GM21786 (cell line): ENCODE data around the gene MED29.

Experiments used
- ATAC-seq: cut with Tn5 transposase; IDR thresholded peaks from one replicate; pipeline ENCODE4 v1.9.1; 2021; ENCODE audit not compliant: unreplicated experiment

The MED29 gene, protein sequence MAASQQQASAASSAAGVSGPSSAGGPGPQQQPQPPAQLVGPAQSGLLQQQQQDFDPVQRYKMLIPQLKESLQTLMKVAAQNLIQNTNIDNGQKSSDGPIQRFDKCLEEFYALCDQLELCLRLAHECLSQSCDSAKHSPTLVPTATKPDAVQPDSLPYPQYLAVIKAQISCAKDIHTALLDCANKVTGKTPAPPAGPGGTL

DNA sequence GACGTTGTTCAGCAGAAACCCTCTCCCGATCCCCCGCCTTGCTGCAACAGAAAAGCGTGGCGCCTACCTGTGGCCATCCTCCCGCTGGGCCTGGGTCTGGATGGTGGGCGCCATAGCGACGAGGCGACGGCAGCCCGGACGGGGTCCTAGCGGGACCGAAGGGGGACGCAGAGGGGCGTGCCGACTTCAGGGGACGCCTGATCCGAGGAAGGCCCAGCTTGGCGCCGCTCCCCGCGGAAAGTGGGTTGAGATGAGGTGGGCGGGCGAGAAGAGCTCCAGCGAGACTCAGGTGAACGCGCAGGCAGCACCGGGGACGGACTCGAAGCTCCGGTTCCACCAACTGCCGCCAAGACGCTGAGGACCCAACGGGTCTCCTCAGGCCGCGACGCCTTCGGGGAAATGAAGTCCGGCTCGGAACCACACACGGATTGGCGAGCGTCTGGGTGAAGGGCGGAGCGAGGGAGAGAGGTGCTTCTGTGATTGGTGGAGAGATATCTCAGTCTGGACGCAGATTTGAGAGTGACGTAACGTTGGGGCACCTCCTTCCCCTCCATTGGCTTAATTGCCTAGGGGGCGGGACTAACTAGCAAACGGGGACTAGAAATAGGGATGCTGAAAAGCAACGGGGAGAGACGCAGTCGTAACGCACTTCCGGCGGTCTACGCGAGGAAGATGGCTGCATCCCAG lies at the start of gene MED29, which contains the start of gene PAF1:
MED29 (plus strand) TSS at position 628 of the 687 bp plus-strand sequence; CDS start at position 673, 45 bp downstream.
PAF1 (minus strand) TSS at position 356 of the 687 bp plus-strand sequence; CDS start at position 114, 242 bp downstream.
- ATAC-seq, result peak; percentile 93

DNA sequence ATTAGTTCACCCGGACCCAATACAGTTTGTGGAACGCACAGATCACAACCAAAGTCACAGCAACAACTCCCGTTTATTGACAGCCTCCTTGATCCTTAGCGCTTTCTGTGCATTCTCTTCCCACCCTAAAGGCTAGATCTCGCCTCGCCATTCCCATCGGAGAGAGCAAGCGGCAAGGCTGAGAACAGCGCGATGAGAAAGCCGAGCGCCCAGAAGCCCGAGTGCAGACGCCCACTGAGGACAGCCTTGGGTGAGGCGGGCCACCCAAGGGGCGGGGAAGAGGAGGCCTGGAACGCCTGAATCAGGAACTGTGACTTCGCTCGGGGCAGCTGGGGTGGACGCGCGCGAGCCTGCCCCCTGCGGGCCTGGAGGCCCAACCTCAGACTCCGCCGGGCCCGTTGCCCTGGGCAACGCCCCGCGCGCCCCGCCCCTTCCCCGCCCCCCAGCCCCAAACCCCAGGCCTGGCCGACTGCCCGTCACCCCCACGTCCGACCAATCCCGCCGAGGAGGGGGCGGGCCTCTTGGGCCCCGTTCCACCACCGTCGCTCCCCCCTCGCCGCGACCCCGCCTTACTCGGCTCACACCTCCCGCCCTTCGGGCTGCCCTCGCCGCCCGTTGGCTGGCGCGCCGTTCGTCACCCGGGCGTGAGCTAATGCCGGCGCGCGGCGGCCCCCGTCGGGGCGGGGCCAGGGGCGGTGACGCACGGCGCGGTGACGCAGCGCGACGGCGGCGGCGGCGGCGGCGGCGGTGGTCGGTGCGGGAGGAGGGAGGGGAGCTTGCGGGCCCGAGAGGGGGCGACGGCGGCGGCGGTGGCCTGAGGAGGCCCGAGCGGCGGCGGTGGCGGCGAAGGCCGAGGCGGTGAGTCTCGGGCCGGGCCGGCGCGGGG lies 49.2 kb upstream of the MED29 start, which contains the start of gene SAMD4B:
SAMD4B (plus strand) TSS at position 703 of the 886 bp plus-strand sequence. CDS start 14,473 bp downstream, outside the sequence.
- peak; percentile 80 for ATAC-seq

DNA sequence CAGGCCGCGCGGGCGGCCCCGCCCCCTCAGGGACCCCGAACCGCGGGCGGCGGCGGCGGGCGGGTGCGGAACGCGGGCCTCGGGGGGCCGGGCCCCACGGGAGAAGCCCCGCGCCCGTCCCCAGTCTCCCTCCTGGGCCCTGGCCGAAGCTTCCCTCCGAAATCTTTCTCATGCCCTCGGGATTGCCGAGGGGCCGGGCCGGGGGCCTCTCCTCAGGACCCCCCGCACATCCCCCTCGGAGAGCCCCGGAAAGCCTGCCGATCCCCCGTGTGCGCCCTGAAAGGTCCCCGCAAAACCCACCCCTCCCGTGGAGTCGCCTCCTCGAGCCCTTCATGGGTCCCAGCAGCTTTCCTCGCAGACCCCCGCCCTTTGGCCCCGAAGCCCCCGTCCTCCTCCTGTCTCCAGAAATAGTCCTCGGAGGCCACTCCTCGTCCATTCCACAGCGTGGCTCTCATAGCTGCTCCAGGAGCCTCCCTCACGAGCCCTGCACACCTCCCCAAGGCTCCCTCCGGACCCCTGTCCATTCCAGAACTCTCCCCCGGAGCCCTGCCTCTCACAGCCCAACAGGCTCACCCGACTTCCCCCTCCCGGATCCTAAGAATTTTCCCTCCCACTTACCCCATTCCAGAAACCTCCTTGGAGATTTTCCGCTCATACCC lies 48.4 kb upstream of the MED29 start:
- ATAC-seq, result no peak

DNA sequence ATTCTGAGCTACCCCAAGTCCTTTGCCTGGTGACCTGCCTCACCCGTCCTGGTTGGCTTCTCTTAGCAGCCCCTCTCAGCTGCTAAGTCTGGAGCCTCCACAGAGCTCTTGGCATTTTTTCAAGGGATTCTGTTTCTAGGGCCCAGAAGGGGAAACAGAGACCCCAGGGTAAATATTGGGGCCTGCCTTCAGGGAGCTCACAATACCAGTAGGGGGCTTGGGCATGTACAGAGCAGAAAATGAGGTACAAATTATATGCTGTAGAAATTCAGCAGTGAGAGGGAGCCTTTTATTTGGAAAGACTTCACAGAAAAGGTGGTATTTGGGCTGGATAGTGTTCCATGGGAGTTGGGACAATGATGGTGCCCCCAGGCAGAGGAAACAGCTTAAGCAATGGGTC lies 45.2 kb upstream of the MED29 start:
- no peak for ATAC-seq

DNA sequence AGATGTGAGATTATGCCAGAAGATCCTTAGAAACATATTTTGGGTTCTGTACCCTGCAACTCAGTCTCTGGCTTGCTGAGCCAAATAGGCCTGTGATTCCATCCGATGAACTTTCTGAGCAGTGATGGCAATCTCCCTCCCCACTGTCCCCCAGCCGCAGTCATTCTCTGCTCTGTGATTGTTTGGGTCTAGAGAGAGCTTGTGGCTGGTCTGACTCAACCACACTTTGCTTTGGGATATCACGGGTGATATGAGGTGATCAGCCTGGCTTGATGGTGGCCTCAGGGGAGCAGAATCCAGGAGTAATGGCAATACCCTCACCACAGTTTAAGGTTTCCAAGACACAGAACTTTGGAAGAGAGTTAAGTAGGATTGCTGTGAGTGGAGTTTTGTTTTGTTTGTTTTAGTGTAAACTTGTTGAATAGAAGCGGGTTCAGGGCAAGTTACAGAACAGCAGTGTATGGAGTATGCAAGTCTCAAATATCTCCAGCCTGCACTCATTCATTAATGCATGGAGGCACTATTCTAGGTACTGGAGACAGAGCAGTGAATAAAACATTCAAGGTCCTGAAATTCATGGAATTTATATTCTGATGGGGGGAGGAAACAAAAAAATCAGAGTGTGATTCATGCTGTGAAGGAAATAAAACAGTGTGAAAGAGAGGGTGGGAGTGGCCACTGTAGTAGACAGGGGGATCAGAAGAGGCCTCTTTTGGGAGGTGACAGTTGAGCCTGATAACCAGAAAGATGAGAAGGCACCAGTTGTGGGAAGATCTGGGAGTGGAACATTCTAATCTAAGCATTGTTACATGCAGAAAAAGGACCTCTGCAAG lies 43.6 kb upstream of the MED29 start:
- ATAC-seq, result no peak

DNA sequence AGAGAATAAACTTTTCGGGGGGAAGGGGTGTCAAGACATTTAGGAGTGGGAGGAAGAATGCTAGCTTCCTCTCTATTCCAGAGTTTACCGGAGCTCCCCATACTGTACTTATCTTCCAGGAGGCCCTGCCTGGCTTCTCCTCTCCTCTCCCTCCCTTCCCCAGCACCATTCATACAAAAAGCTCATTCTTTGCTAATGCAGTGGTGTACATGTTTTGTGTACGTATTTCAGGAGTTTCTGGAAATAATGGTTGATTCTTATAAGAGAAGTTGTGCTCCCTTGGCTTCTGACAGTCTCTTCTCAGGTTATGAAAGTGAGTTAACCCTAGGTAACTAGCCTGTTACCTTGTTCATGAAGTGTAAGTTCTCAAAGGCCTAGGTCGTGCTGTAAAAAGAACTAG lies 41.9 kb upstream of the MED29 start:
- no peak for ATAC-seq

DNA sequence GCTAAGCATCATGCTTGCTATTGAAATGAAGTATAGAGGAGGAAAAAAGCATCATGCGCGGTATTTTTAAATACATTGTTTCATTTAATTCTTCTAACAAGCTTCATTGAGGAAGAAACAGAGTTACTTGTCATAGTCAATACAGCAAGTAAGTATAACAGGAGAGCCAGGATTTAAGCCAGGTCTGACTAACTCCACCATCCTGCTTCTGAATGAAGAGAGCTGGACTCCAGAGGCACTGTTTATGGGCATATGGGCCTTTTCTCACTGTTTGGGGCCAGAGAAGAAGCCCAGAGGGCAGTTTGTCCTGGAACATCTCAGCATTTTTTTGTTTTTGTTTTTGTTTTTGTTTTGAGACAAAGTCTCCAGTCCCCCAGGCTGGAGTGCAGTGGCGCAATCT lies 41.0 kb upstream of the MED29 start:
- ATAC-seq, result no peak

DNA sequence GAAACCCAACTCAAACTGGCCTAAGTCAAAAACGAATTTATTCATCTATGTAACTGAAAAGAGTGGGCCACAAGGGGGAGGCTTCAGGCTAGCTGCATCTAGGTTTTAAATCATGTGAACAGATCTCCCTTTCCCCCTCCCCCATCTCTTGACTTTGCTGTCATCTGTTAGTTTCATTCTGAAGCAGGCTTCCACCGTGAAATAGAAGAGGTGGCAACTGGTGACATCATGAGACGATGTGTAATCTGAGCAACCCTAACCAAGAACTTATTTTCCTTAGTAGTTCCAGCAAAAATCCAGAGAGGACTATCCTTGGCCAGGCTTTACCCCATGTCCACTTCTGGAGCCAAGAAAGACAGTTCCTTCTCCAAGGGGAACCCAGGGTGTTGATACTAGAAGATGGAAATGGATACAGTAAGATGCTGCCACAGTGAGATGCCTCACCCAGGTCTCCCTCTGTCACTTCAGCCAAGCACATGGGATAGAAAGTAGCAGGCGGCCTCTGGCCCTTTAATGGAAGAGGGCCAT lies 39.6 kb upstream of the MED29 start:
- peak; percentile 50 for ATAC-seq

DNA sequence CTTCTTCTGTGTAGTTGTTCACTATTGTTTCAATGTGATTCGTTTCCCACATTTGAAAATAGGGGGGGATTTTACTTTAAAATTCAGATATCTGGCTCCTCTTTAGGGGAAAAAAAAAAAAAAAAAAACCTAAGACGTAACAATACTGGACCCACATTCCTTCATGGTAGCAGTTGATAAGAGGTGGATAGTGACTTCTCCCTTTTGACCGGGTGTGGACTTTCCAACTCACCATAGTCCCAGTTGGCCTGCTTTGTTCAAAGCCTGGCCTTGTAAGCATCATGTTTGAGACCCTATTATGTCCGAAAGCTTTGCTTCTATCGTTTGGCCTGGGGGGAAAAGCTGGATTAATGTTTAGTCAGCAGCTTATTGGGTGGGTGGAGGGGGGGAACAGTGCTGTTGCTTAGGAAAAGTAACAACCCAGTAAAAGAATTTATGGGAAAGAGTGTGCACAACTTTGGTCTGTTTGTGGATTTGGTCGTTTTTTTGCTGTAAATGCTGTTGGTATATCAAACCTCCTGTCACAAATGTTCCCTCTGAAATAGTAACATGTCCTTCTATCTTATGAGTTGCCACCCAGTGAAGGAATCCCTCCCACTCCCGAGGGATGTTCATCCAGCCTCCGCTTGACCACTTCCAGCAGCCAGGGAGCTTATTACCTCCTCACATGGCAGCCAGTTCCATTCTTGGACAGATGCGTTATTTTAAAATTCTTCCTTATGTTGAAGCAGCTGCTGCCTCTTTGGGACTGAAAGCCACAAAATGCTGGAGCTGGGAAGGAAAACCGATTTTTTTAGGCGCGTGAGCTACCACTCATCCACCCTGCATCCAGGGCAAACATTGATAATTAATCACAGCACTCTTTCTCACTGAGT lies 38.6 kb upstream of the MED29 start:
- no peak for ATAC-seq

DNA sequence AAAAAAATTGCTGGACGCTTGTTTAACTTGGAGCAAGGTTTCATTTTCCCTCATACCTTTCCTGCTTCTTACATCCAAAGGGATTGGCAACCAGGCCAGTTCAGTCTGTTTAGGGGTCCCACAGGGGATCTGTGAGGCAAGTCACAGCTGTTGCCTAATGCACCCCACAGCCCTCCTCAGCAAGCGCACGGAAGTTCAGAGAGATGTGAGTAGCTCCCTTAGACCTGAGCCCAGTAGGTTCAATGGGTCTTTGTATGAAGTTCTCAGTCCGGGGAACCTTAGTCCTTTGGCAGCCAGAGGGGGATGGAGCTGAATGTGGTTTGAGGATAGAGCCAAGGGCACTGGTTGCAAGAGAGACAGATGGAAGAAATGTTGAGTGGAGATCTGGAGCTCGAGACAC lies 35.9 kb upstream of the MED29 start:
- no peak for ATAC-seq

DNA sequence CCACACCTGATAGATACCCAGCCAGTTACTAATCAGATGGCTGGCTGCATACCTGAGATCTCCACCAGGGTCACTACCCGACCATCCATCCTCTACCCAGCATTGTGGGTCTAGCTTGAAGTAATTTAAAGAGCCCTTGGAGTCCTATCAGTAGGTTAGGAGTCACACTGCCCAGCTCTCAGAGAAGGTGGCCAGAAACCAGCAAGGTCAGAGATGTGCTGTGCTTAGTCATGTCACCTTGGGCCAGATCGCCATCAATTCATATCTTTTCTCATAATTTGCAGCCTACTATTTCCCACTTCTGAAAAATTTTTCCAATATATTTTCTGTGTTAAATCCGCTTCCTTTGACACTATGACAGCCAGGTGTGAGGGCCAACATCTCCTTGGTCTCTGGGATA lies 35.1 kb upstream of the MED29 start:
- no peak for ATAC-seq

DNA sequence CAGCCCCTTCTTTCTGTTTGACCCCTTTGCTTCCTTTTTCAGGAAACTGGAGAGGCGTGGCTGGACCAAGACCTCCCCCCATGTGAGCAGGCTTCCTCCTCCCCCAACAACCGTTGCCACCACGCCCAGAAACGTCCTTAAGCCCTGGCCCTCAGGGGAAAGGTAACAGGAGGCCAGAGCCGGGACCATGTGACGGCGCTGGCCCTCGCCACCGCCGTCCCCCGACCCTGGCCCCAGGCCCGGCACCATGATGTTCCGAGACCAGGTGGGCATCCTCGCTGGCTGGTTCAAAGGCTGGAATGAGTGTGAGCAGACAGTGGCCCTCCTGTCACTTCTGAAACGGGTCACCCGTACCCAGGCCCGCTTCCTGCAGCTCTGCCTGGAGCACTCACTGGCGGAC lies 34.5 kb upstream of the MED29 start:
- ATAC-seq, result no peak

DNA sequence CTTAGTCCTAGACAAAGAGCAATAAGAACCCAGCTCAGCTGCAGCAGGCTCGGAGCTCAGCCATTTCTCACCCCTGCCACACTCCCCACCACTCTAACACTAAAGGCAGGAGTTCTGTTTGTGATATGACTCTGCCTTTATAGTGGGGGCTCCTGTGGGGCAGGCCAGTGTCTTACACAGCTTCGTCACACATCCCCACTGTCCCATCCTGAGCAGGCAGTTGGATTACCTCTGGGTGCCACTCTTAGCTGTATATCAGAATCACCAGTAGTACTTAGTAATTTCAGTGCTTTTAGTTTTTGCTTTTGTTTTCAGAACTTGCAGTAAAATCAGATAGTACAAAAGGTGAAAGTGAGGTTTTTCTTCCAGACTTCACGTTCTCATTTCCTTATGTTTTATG lies 32.2 kb upstream of the MED29 start:
- no peak for ATAC-seq

DNA sequence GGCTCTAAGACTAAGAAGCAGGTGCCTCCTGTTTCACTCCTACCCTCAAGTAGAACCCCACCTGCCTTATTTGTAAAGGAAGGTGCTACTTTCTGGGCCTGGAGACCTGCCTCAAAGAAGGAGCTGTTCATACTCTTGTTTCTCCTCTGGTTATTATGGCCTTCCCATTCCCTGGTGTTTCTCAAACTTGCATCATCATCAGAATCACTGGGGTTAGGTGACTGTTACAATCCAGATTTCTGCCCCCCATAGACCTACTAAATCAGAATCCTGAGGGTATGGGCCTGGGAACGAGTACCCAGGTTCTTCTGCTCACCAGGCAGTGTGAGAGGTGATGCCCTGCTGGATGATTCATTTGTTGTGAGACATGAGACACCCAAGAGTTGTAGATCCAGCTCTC lies 30.6 kb upstream of the MED29 start:
- ATAC-seq, result no peak

DNA sequence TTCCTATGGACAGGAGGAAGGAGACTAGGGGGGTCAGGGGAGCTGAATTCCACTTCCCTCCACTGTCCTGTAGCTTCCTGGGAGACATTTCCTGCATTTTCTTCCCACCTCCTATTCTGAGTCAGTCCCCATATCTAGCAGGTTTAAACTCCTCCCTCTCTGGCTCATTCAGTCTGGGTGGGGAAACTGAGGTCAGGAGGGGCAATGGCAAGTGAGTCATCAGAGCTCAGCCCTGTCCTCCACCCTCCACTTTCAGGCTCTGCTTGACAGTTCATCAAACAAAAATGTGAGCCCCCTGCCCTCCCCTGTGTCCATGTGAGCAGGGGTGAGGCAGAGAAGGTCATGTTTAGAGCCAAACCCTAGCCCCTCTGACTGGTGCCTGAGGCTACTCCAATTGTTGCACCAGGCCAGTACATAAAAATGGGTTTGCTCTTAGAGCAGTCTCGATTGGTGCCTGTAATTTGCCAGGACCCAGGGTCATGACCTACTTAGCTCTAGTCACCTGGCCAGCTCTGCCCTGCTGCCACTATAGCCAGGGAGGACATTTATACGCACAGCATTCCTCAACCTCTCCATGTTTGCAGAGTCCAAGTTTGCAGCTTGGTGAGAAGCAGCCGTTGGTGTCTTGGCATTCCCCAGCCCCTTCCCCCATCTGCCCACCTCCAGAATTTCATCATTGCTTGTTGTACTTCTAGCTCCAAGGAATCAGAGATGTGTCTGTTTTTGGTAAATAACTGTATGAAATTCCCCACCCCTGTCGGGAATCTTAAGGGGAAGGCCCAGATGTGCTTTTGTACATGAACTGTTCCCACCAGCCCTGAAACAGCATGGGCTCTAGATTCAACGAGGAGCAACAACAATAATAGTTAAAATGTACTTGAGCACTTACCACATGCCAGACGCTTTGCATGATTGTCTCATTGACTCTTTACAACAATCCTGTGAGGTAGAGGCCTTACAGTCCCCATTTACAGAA lies 28.2 kb upstream of the MED29 start:
- no peak for ATAC-seq

DNA sequence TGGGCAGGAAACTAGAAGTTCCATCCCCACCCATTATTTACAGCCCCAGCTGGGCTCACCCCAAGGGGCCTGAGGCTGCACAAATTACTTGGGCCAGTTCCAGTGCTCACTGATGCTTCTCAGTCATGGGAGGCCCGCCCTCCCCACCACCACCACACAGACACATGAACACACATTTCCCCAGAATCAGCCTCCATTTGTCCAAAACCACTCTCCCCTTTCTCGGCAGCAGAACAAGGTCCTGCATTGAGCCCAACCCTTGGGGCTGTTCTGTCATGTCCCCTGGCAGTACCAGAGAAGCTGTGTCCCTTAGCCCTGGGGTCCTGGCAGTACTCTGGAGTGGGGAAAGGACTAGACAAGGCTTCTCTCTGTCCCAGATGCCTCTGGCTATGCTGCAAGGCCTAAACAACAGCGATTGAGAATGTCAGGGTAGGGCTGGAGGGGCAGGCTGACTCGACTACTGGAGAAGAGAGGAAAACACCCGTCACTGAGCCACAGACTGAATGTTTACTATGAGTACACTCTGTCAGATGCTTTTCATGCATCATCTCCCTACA lies 27.2 kb upstream of the MED29 start:
- ATAC-seq, result no peak

DNA sequence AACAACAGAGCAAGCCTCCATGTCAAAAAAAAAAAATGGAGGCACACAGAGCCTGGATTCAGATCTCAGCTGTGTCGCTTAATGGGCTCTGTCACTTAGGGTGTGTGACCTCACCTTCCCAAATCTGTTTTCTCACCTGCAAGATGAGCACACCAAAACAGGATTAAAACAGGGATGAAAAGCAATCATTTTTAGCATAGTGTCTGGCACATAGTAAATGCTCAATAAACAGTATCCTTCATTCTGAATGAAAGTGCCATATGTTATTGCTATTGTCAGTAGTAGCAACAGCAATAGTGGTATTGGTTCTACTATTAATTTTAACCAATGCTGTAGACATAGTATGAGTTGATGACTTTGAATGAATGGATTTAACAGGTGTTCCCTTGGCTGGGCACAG lies 25.6 kb upstream of the MED29 start:
- no peak for ATAC-seq

DNA sequence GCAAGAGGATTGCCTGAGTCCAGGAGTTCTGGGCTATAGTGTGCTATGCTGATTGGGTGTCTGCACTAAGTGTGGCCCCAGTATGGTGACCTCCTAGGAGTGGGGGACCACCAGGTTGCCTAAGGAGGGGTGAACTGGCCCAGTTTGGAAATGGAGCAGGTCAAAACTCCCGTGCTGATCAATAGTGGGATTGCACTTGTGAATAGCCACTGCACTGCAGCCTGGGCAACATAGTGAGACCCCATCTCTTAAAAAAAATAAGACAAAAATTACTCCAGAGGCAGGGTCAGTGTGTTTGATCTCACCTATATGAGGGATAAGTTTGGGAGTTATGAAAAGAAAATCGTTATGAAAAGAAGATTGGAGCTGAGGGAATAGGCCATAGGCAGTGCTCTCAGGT lies 22.0 kb upstream of the MED29 start:
- no peak for ATAC-seq
